Stimulated activated CD8-positive, alpha-beta memory T cell treated with anti-CD3 and anti-CD28 coated beads, Interleukin-15, amount 100 ng/mL, for 4 hours (primary cell): Measurements from ENCODE around the gene CUX1.
"Not testable (repeated sequence)": the region's sequence is repeated elsewhere in the genome, so short reads cannot be mapped to it uniquely, and the experiment has no call there.

Experiments used
- DNase-seq, 2 donors: peaks; one replicate each; pipeline ENCODE4 v3.0.0-alpha.2; 2020; ENCODE audit warnings: low read depth in 2 of 2

The CUX1 gene

DNA sequence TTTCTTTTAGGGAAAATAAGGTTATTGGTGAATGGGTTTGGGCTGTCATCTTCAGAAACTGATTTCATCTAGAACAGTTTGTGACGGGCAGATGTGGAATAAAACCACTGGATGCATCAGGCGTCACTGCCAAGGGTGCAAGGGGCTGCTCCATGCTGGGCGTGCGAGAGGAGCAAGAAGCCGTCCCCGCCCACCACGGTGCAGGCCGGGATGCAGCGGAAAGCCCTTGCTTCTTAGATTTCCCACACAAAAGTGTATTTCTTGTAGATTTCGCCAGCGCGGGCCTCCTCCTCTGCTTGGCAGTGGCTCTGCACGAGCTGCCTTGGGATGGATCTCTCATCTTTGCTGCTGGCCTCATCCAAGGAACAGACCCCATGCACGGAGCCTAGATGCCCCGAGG, 189.3 kb downstream of the CUX1 start:
- DNase-seq: no peak

GRCh38 chr7:102008535-102009262, 191.3 kb downstream of the CUX1 start:
- no peak for DNase-seq

DNA sequence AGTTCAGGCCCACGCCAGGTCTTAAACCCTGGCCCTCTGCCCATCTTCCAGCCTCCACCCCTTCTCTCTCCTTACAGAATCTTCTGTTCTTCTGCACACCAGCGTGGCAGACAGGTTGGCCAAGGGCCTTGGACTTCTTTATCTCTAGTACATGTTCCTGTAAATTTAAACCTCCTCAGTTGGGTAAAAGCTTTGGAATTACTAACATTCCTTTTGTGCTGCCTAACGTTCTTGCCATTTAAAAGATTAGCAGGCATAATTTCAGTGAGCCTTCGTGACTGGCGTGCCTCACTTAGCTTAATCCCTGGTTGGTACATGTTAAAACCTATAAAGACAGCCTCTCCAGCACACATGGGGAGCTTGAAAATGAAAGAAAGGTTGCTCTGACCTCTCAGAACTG, 192.2 kb downstream of the CUX1 start:
- no peak for DNase-seq

GRCh38 chr7:102012112-102012830, 194.8 kb downstream of the CUX1 start:
- not testable (repeated sequence) for DNase-seq

GRCh38 chr7:102012941-102013461, 195.6 kb downstream of the CUX1 start:
- DNase-seq: no peak

GRCh38 chr7:102018876-102019275, 201.4 kb downstream of the CUX1 start:
- no peak for DNase-seq

DNA sequence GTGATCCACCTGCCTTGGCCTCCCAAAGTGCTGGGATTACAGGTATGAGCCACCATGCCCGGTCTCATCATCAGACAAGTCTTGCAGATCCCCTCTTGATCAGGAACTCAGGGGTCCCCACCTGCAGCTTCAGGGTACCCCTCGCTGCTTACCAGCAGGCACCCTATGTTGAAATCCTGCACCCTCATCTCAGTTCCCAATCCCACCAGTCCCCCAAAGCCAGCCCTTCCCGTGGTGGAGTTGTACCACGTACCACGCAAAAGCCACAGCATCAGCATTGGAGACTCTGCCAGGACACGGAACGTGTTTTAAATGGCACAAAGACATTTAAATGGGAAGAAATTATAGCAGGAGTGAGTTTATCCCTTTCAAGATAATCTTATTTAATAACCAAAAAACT, 202.0 kb downstream of the CUX1 start:
- no peak for DNase-seq

GRCh38 chr7:102021841-102022618, 204.6 kb downstream of the CUX1 start:
- DNase-seq: no peak

- DNase-seq: no peak
Measured at GRCh38 chr7:102024005-102024768, 206.8 kb downstream of the CUX1 start.

DNA sequence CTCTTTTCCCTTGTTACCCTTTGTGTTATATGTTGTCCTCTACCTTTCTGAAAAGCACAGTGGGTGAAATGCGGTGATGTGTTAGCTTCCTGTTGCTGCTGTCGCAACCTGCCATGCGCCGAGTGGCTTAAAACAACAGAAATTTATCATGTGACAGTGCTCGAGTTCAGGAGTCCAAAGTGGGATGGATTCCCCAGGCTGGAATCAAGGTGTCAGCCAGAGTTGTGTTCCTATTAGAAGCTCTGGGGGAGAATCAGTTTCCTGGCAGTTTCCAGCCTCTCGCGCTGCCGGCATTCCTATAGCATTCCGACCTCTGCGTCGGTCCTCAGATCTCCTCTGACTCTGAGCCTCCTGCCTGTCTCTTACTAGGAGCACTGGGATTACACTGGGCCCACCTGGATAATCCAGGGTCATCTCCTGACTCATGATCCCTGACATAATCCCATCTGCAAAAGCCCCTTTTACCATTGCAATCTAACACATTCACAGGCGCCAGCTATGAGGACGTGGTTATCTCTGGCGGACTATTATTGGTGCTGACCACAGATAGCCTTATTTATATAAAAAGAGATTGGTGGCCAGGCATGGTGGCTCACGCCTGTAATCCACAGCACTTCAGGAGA, 207.5 kb downstream of the CUX1 start:
- no peak for DNase-seq

DNA sequence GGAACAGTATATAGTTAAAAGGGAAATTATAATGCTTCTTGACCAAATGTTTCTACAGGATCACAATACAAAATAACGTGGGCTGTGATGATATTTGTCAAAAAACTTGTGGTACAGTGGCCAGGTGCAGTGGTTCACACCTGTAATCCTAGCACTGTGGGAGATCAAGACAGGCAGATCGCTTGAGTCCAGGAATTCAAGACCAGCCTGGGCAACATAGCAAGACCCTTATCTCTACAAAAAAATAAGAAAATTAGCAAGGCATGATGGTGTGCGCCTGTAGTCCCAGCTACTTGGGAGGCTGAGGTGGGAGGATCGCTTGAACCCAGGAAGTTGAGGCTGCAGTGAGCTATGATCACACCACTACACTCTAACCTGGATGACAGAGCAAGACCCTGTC, 208.4 kb downstream of the CUX1 start:
- not testable (repeated sequence) for DNase-seq

- no peak for DNase-seq
Measured at GRCh38 chr7:102028206-102028826, 210.9 kb downstream of the CUX1 start.

DNA sequence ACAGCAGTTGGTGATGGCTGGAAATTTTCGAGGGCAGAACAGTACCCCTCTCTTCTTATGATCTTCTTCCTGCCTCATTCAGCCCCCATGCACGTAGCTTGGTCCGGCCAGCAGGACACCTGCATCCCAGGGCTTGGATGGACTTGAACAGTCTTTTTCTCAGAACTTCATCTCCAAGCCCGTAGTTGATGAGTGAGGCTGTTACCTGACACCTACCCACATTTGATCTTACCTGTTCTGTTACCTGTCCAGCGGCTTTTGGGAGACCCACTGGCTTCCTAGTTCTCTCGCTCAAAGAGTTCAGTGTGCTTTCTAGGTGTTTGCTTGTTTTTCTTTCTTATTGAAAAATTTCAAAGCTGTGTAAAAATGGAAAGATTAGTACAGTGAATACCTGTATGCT, 212.2 kb downstream of the CUX1 start:
- DNase-seq: no peak

- no peak for DNase-seq
Measured at GRCh38 chr7:102030696-102031095, 213.3 kb downstream of the CUX1 start.

DNA sequence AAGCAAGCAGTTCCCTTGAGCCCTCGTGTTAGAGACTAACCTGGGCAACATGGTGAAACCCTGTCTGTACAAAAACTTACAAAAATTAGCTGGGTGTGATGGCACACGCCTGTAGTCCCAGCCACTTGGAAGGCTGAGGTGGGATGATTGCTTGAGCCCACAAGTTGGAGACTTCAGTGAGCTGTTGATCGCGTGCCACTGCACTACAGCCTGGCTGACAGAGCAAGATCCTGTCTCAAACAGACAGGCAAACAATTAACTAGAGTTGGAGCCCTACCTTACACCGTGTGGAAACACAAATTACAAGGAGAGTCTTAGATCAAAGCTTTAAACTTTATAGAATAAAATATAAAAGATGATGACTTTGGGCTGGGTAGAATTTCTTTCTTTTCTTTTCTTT, 219.5 kb downstream of the CUX1 start:
- DNase-seq: no peak

GRCh38 chr7:102039706-102040105, 222.3 kb downstream of the CUX1 start:
- DNase-seq: no peak

DNA sequence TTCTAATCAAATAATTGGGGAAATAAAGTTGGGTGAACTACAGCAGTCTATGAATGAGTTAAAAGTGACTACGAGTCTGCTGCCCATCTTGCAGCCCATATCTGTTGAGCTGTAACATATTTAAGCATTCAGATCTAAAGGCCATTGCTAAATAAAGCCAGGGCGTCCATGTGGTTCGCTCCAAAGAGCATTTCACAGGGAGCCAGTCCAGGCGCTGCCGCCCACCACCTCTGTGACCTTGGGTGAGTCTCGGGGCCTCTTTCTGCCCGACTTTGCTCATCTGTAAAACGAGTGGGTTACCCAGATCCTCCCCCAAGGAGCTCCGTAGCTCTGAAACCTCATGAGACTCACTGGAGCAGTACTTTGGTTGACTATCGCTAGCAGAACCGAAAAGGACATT, 223.1 kb downstream of the CUX1 start:
- DNase-seq: no peak

GRCh38 chr7:102042016-102042656, 224.7 kb downstream of the CUX1 start:
- DNase-seq: no peak

DNA sequence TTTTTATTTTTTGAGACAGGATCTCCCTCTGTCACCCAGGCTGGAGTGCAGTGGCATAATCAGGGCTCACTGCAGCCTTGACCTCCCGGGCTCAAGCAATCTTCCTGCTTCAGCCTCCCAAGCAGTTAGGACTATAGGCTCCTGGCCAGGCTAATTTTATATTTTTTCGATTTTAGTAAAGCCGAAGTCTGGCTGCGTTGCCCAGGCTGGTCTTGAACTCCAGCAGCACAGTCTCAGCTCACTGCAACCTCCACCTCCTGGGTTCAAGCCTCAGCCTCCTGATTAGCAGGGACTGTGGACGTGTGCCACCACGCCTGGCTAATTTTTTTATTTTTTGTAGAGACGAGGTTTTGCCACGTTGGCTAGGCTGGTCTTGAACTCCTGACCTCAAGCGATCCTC, 225.4 kb downstream of the CUX1 start:
- DNase-seq: not testable (repeated sequence)

DNA sequence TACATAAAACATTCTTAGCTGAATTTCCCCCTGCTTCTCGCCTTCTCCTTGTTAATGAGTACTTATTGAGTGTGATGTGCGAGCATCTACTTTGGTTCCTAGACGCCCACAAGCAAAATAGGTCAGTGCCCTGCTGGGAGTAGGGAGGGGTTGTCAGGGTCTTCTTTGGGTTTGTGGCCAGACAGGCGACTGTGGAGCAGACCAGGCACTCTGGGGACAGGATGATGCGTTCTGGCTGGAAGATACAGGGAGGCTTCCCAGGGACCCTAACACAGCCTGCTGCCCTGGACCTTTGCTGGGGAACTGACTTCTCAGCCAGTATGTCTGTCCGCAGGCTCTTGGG, 227.2 kb downstream of the CUX1 start:
- DNase-seq: no peak
